ENCODE data around the gene STMN1.

STMN1 gene

GRCh38 chr1:25890239-25891034, 15.8 kb downstream of the STMN1 start:
- DNase-seq: no peak

GRCh38 chr1:25889470-25889869, 16.7 kb downstream of the STMN1 start:
- no peak for DNase-seq

GRCh38 chr1:25888426-25888987, 17.7 kb downstream of the STMN1 start:
- DNase-seq: no peak

GRCh38 chr1:25885602-25886001, 20.6 kb downstream of the STMN1 start:
- no peak for DNase-seq

- no peak for DNase-seq
Observed at GRCh38 chr1:25881266-25881665, 25.0 kb downstream of the STMN1 start.

GRCh38 chr1:25880518-25880917, 25.7 kb downstream of the STMN1 start:
- no peak for DNase-seq

GRCh38 chr1:25879675-25880074, 26.5 kb downstream of the STMN1 start:
- no peak for DNase-seq

- DNase-seq: no peak
Observed at GRCh38 chr1:25878690-25879089, 27.5 kb downstream of the STMN1 start.

- no peak for DNase-seq
Observed at GRCh38 chr1:25877155-25877554, 29.1 kb downstream of the STMN1 start.

- DNase-seq: no peak
Observed at GRCh38 chr1:25876693-25877077, 29.5 kb downstream of the STMN1 start.

- no peak for DNase-seq
Observed at GRCh38 chr1:25875856-25876692, 30.1 kb downstream of the STMN1 start.

GRCh38 chr1:25875154-25875855, 30.9 kb downstream of the STMN1 start, which contains the start of gene PAQR7:
Gene PAQR7, minus strand, starts transcription at chr1:25875708. Its CDS starts 11,869 bp downstream, at chr1:25863839.
- DNase-seq: peak; percentile 33

- no peak for DNase-seq
Observed at GRCh38 chr1:25874635-25875153, 31.5 kb downstream of the STMN1 start.

- DNase-seq: no peak
Observed at GRCh38 chr1:25874209-25874608, 32.0 kb downstream of the STMN1 start.

GRCh38 chr1:25873120-25873519, 33.1 kb downstream of the STMN1 start:
- no peak for DNase-seq

- DNase-seq: no peak
Observed at GRCh38 chr1:25872713-25873112, 33.5 kb downstream of the STMN1 start.

- DNase-seq: no peak
Observed at GRCh38 chr1:25871704-25872494, 34.3 kb downstream of the STMN1 start.

GRCh38 chr1:25871086-25871703, 35.0 kb downstream of the STMN1 start:
- DNase-seq: no peak

- DNase-seq: no peak
Observed at GRCh38 chr1:25870614-25871013, 35.6 kb downstream of the STMN1 start.

GRCh38 chr1:25869909-25870606, 36.2 kb downstream of the STMN1 start:
- DNase-seq: no peak

All from NCI-H345 (cell line).